GM12878 (cell line): Measurements from ENCODE around the gene ITCH.

ENCODE experiments used
- CHD1 ChIP-seq: IDR thresholded peaks from 2 replicates; pipeline ENCODE4 v1.6.1; 2012; ENCODE audit warnings: low read depth, low read length, improper control_type of control experiment
- CHD2 ChIP-seq: IDR thresholded peaks from 2 replicates; pipeline ENCODE4 v1.6.1; 2011; ENCODE audit warnings: low read depth, low read length, improper control_type of control experiment, borderline replicate concordance
- NFIC ChIP-seq: IDR thresholded peaks from 2 replicates; pipeline ENCODE4 v1.6.1; 2012; ENCODE audit warnings: low read depth, mild to moderate bottlenecking, inconsistent platforms, low read length, moderate library complexity
- NFYB ChIP-seq: IDR thresholded peaks from 2 replicates; pipeline ENCODE4 v1.6.1; 2011; ENCODE audit warnings: low read depth, mild to moderate bottlenecking, low read length, improper control_type of control experiment, moderate library complexity; ENCODE audit not compliant: insufficient read depth
- RFX5 ChIP-seq: IDR thresholded peaks from 2 replicates; pipeline ENCODE4 v1.6.1; 2011; ENCODE audit warnings: low read depth, low read length, improper control_type of control experiment
- TF ChIP-seq, protein P1 (sequence below): fragments of 450-650 bp; IDR thresholded peaks from 2 replicates; pipeline ENCODE4 v1.6.1; 2017; ENCODE audit warnings: mild to moderate bottlenecking
- TF ChIP-seq, protein P2 (sequence below): IDR thresholded peaks from 2 replicates; pipeline ENCODE4 v1.6.1; 2012; ENCODE audit warnings: low read depth, low read length, improper control_type of control experiment
- TF ChIP-seq, protein P3 (sequence below): IDR thresholded peaks from 2 replicates; pipeline ENCODE4 v1.6.1; 2012; ENCODE audit warnings: mild to moderate bottlenecking, low read depth, low read length

DNA sequence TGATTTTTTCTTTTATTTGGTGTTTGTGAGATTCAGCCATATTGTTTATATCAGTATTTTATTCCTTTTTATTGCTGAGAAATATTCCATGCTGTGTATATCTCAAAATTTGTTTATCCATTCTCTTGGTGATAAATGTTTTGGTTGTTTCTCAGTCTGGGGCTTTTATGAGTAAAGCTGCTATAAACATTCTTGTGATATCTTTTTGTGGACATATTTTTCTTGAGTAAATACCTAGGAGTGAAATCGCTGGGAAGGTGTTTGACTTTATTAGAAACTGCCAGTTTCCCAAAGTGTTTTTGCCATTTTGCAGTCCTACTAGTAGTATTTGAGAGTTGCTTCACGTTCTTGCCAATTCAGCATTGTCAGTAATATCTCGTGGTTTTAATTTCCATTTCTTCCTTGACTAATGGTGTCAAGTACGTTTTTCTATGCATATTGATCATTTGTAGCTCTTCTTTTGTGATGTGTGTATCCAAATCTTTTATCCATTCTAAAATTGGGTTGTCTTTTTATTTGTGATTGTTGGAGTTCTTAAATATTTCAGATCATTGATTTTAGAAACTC lies 122.1 kb downstream of the ITCH start:
- TF ChIP-seq, protein P1, sequence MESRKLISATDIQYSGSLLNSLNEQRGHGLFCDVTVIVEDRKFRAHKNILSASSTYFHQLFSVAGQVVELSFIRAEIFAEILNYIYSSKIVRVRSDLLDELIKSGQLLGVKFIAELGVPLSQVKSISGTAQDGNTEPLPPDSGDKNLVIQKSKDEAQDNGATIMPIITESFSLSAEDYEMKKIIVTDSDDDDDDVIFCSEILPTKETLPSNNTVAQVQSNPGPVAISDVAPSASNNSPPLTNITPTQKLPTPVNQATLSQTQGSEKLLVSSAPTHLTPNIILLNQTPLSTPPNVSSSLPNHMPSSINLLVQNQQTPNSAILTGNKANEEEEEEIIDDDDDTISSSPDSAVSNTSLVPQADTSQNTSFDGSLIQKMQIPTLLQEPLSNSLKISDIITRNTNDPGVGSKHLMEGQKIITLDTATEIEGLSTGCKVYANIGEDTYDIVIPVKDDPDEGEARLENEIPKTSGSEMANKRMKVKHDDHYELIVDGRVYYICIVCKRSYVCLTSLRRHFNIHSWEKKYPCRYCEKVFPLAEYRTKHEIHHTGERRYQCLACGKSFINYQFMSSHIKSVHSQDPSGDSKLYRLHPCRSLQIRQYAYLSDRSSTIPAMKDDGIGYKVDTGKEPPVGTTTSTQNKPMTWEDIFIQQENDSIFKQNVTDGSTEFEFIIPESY = no peak
- TF ChIP-seq CHD2 (no peak), NFIC (no peak), NFYB (no peak), RFX5 (no peak), CHD1 (no peak)
- TF ChIP-seq, protein P2, sequence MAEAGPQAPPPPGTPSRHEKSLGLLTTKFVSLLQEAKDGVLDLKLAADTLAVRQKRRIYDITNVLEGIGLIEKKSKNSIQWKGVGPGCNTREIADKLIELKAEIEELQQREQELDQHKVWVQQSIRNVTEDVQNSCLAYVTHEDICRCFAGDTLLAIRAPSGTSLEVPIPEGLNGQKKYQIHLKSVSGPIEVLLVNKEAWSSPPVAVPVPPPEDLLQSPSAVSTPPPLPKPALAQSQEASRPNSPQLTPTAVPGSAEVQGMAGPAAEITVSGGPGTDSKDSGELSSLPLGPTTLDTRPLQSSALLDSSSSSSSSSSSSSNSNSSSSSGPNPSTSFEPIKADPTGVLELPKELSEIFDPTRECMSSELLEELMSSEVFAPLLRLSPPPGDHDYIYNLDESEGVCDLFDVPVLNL = no peak
- TF ChIP-seq, protein P3, sequence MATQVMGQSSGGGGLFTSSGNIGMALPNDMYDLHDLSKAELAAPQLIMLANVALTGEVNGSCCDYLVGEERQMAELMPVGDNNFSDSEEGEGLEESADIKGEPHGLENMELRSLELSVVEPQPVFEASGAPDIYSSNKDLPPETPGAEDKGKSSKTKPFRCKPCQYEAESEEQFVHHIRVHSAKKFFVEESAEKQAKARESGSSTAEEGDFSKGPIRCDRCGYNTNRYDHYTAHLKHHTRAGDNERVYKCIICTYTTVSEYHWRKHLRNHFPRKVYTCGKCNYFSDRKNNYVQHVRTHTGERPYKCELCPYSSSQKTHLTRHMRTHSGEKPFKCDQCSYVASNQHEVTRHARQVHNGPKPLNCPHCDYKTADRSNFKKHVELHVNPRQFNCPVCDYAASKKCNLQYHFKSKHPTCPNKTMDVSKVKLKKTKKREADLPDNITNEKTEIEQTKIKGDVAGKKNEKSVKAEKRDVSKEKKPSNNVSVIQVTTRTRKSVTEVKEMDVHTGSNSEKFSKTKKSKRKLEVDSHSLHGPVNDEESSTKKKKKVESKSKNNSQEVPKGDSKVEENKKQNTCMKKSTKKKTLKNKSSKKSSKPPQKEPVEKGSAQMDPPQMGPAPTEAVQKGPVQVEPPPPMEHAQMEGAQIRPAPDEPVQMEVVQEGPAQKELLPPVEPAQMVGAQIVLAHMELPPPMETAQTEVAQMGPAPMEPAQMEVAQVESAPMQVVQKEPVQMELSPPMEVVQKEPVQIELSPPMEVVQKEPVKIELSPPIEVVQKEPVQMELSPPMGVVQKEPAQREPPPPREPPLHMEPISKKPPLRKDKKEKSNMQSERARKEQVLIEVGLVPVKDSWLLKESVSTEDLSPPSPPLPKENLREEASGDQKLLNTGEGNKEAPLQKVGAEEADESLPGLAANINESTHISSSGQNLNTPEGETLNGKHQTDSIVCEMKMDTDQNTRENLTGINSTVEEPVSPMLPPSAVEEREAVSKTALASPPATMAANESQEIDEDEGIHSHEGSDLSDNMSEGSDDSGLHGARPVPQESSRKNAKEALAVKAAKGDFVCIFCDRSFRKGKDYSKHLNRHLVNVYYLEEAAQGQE = no peak
